22Rv1 (cell line): ENCODE measurements around the gene RAB1B.

Source experiments
- CTCF ChIP-seq: fragments of 450-650 bp; IDR thresholded peaks from 2 replicates; pipeline ENCODE4 v1.5.1; 2017; ENCODE audit warnings: mild to moderate bottlenecking
- ZFX ChIP-seq: fragments of 450-650 bp; IDR thresholded peaks from 2 replicates; pipeline ENCODE4 v1.6.1; 2017; ENCODE audit warnings: antibody characterized with exemption, borderline replicate concordance

DNA sequence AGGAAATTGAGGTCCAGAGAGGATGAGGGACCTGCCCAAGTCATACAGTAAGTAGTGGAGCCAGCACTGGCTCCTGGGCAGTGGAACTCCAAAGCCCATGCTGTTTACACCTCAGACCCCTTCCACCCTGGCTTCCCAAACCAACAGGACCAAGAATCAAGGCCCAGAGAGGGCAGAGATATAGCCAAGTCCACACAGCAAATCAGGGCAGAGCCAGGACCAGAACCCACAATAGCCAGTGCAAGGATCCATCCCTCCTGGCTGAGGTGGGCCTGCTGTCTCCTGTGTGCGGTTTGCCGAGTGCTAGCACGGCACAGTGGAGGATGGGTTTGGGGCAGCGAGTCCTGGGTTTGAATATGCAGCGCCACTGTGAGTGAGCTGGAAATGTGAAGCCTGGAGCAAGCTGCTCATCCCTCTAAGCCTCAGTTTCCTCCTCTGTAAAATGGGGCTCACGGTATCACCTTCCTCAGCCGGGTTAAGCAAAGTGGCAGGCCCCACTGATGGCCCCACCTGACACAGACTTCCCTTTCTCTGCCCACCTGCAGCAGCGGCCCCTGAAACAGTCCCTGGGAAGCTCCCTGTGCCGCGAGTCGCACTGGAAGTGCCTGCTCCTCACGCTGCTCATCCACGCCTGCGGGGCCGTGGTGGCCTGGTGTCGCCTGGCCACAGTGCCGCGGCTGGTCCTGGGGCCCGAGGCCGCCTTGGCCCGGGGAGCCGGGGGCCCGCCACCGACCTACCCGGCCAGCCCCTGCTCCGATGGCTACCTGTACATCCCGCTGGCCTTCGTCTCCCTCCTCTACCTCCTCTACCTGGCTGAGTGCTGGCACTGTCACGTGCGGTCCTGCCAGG is 25.6 kb downstream of the RAB1B start:
- no peak for TF ChIP-seq CTCF
- no peak for TF ChIP-seq ZFX
